GM19324 (cell line): Measurements from ENCODE around the gene DCAF15.
A peak's percentile ranks its signal among the peaks of the same experiment; 100 is the strongest.
"Not testable (repeated sequence)": the region's sequence is repeated elsewhere in the genome, so short reads cannot be mapped to it uniquely, and the experiment has no call there.

ENCODE experiments used
- ATAC-seq: cut with Tn5 transposase; IDR thresholded peaks from one replicate; pipeline ENCODE4 v1.9.1; 2021; ENCODE audit warnings: mild to moderate bottlenecking, moderate library complexity; ENCODE audit not compliant: unreplicated experiment, low FRiP score

The DCAF15 gene

GRCh38 chr19:13972368-13973155 is 20.3 kb downstream of the DCAF15 start:
- no peak for ATAC-seq

- ATAC-seq = not testable (repeated sequence)
Observed at GRCh38 chr19:13973479-13973878, 21.2 kb downstream of the DCAF15 start.

GRCh38 chr19:13974073-13974472 is 21.8 kb downstream of the DCAF15 start:
- no peak for ATAC-seq

- ATAC-seq = no peak
Observed at GRCh38 chr19:13975870-13976269, 23.6 kb downstream of the DCAF15 start.

GRCh38 chr19:13976446-13976845 is 24.1 kb downstream of the DCAF15 start:
- no peak for ATAC-seq

GRCh38 chr19:13977803-13978202 is 25.5 kb downstream of the DCAF15 start:
- no peak for ATAC-seq

- no peak for ATAC-seq
Observed at GRCh38 chr19:13978351-13979243, 26.3 kb downstream of the DCAF15 start.

GRCh38 chr19:13979244-13979615 is 26.9 kb downstream of the DCAF15 start:
- ATAC-seq = no peak

- ATAC-seq = no peak
Observed at GRCh38 chr19:13979686-13980085, 27.4 kb downstream of the DCAF15 start.

- ATAC-seq = no peak
Observed at GRCh38 chr19:13980340-13980739, 28.0 kb downstream of the DCAF15 start.

GRCh38 chr19:13981021-13981420 is 28.7 kb downstream of the DCAF15 start:
- ATAC-seq = no peak

GRCh38 chr19:13981467-13981866 is 29.2 kb downstream of the DCAF15 start:
- ATAC-seq = no peak

GRCh38 chr19:13981988-13982501 is 29.7 kb downstream of the DCAF15 start:
- ATAC-seq = no peak

GRCh38 chr19:13982773-13983172 is 30.5 kb downstream of the DCAF15 start:
- no peak for ATAC-seq

- ATAC-seq = no peak
Observed at GRCh38 chr19:13983213-13983889, 31.0 kb downstream of the DCAF15 start.

- no peak for ATAC-seq
Observed at GRCh38 chr19:13984186-13984585, 31.9 kb downstream of the DCAF15 start.

GRCh38 chr19:13984875-13985741 is 32.8 kb downstream of the DCAF15 start:
- ATAC-seq = no peak

GRCh38 chr19:13985771-13986347 is 33.5 kb downstream of the DCAF15 start:
- ATAC-seq = peak; percentile 20

GRCh38 chr19:13986348-13986904 is 34.1 kb downstream of the DCAF15 start:
- ATAC-seq = peak; percentile 75
